ENCODE data around the gene MAG. TPM values are rescaled to one million over a fixed set of nuclear protein-coding genes. Genes with fewer than 3 reads are reported as not detected.

Gene MAG
- total and polyA plus RNA-seq, 10 of the 15 experiments (the other 5 are each of a cell fraction or from before 2014, with no cell fraction given) = 0.03 to 0.82 (median 0.17) TPM; not detected in 2

- intact Hi-C loops (cut with micrococcal nuclease; ENCODE audit: unreplicated experiment) = no loop called here
- ChIA-PET CTCF (interaction anchor here (0.6 to 6.5 kb wide), 10 partner anchors 8 to 168 kb away, joined by 3 to 35 read pairs (median 4); partner anchors contain the start of gene FFAR1), POLR2A (interaction anchor here (0.7 to 1.6 kb wide), 12 partner anchors 11 to 339 kb away, joined by 3 to 7 read pairs (median 4); partner anchors contain the start of gene FFAR1), SMC1A (ENCODE audit: uncharacterized antibody, unreplicated experiment) (interaction anchor here (1.0 to 9.8 kb wide), 3 partner anchors 8 to 179 kb away, joined by 3 to 152 read pairs (median 10); partner anchors contain the start of gene FFAR1), RAD21 (ENCODE audit: unreplicated experiment) (interaction anchor here (1.2 to 9.4 kb wide), 3 partner anchors 20 to 47 kb away, joined by 4 to 127 read pairs (median 7); partner anchors contain the start of gene FFAR1)
- Histone ChIP-seq H3K9ac (ENCODE audit: control insufficient read depth, insufficient read depth, low read length) (no peak overlapping the region), H3K79me2 (ENCODE audit: control insufficient read depth, insufficient read depth, low read length) (peaks cover 35% of the 10 kb centered on the region), H3K27ac (ENCODE audit: control insufficient read depth, insufficient read depth) (no peak overlapping the region), H2AFZ (ENCODE audit: control insufficient read depth, low read depth, low read length) (no peak overlapping the region), H3K4me2 (ENCODE audit: control insufficient read depth, insufficient read depth) (no peak overlapping the region), H3K4me3 (no peak overlapping the region), H4K20me1 (ENCODE audit: control insufficient read depth, insufficient read depth) (no peaks in the 10 kb centered on the region), H3K27me3 (replicated peaks in 1 of 2; ENCODE audit: control insufficient read depth in 2 of 2, insufficient read depth in 2 of 2, low read length in 1 of 2) (no peaks in the 10 kb centered on the region), H3K36me3 (ENCODE audit: control insufficient read depth in 2 of 2, insufficient read depth in 2 of 2, low read length in 1 of 2) (no peaks in the 10 kb centered on the region), H3K4me1 (ENCODE audit: control insufficient read depth, insufficient read depth, low read length) (peaks cover 23% of the 10 kb centered on the region), H3K9me3 (replicated peaks; ENCODE audit: control insufficient read depth, insufficient read depth, low read length) (no peaks in the 10 kb centered on the region)
- ATAC-seq (no peak), FAIRE-seq (no peak), DNase-seq (ENCODE audit: low read depth, low spot score) (no peak)
- no TSS peak for BruUV-seq (replicated peaks)
- no peak for TF ChIP-seq MYB (IDR thresholded peaks at IDR 0.05; ENCODE audit: borderline replicate concordance, low read depth, low read length)
- no peak for TF ChIP-seq CEBPB (IDR thresholded peaks at IDR 0.05; ENCODE audit: borderline replicate concordance in 1 of 2, low read depth in 2 of 2, low read length in 2 of 2)
- TF ChIP-seq NRF1 (conservative IDR thresholded peaks at IDR 0.05; ENCODE audit: low read depth, low read length) = no peak
- peak in 2 of 3 experiments; percentile 37 to 57; a peak in 4 of 6 replicates for TF ChIP-seq CTCF (IDR thresholded peaks at IDR 0.05 in 2 of 3, conservative IDR thresholded peaks at IDR 0.05 in 1 of 3; ENCODE audit: control insufficient read depth in 2 of 3, extremely low read depth in 1 of 3, insufficient read depth in 1 of 3, low read depth in 3 of 3, low read length in 3 of 3)
- 94% methylated on average over 4 of the region's 4 CpGs for WGBS (ENCODE audit: insufficient coverage, insufficient replicate concordance, low lambda C conversion rate, missing lambda C conversion rate)
- in situ Hi-C loops (cut with MboI) = no loop called here
Observed at GRCh38 chr19:35327642-35328041, 35.7 kb downstream of the MAG start.

Data from GM12878 (cell line).